ENCODE measurements around the gene IL9R. TPM values are rescaled to one million over a fixed set of nuclear protein-coding genes. Genes with fewer than 3 reads are reported as not detected.

Gene IL9R
- total and polyA plus RNA-seq, 9 of the 15 experiments (the other 6 are each of a cell fraction or from before 2014, with no cell fraction given), result 0.58 to 2.7 (median 1.6) TPM

GRCh38 chrX:156001001-156001666 is 3.6 kb downstream of the IL9R start (continued):
- TF ChIP-seq ETV5 (CRISPR knock-in tag; IDR thresholded peaks at IDR 0.05; ENCODE audit: low read depth), result peak; percentile 17; the same call in 1 of the 2 replicates
- TF ChIP-seq HNRNPK (IDR thresholded peaks at IDR 0.05; ENCODE audit: low read depth, low read length, poor library complexity, severe bottlenecking), result no peak
- no peak for TF ChIP-seq NCOA2 (IDR thresholded peaks at IDR 0.05; ENCODE audit: partially characterized antibody in 2 of 2)
- TF ChIP-seq MYC (IDR thresholded peaks at IDR 0.05; ENCODE audit: low read depth, low read length), result peak; percentile 8; the same call in 1 of the 2 replicates
- TF ChIP-seq MYC (CRISPR knock-in tag; IDR thresholded peaks at IDR 0.05; ENCODE audit: borderline replicate concordance, low read depth), result no peak
- TF ChIP-seq STAT6 (CRISPR knock-in tag; IDR thresholded peaks at IDR 0.05), result no peak
- TF ChIP-seq GATAD2A (IDR thresholded peaks at IDR 0.05), result no peak
- no peak for TF ChIP-seq FOXP1 (CRISPR knock-in tag; IDR thresholded peaks at IDR 0.05)
- TF ChIP-seq ZBTB43 (CRISPR knock-in tag; IDR thresholded peaks at IDR 0.05), result no peak
- no peak for TF ChIP-seq CREBBP (IDR thresholded peaks at IDR 0.05; ENCODE audit: low read depth, low read length)
- TF ChIP-seq CREB3L1 (IDR thresholded peaks at IDR 0.05; ENCODE audit: borderline replicate concordance, low read depth), result no peak
- TF ChIP-seq BRD9 (IDR thresholded peaks at IDR 0.05; ENCODE audit: low read depth, partially characterized antibody), result no peak
- TF ChIP-seq ZNF592 (IDR thresholded peaks at IDR 0.05), result peak; percentile 14; the same call in 1 of the 2 replicates
- no peak for TF ChIP-seq SMC3 (conservative IDR thresholded peaks at IDR 0.05; ENCODE audit: insufficient read depth, low read depth, low read length)
- TF ChIP-seq HMBOX1 (IDR thresholded peaks at IDR 0.05), result 0 out of 2 replicates have a peak, but pooled peaks have one; percentile 55
- TF ChIP-seq TBL1XR1 (IDR thresholded peaks at IDR 0.05; ENCODE audit: low read length in 2 of 2), result no peak
- no peak for TF ChIP-seq ZNF146 (CRISPR knock-in tag; IDR thresholded peaks at IDR 0.05; ENCODE audit: unreplicated experiment)
